ENCODE data around the gene PTX4.

GRCh38 chr16:1514507-1514906 lies 25.8 kb upstream of the PTX4 start:
- no peak for TF ChIP-seq CTCF (IDR thresholded peaks at IDR 0.05)
- TF ChIP-seq POLR2A (IDR thresholded peaks at IDR 0.05) = no peak

All from esophagus squamous epithelium (tissue), 4 donors.